ENCODE data around the gene FLNC. TPM values are rescaled to one million over a fixed set of nuclear protein-coding genes. Genes with fewer than 3 reads are reported as not detected.

FLNC gene
- total RNA-seq, 1 donor from 2014 or later: 839 TPM

DNA sequence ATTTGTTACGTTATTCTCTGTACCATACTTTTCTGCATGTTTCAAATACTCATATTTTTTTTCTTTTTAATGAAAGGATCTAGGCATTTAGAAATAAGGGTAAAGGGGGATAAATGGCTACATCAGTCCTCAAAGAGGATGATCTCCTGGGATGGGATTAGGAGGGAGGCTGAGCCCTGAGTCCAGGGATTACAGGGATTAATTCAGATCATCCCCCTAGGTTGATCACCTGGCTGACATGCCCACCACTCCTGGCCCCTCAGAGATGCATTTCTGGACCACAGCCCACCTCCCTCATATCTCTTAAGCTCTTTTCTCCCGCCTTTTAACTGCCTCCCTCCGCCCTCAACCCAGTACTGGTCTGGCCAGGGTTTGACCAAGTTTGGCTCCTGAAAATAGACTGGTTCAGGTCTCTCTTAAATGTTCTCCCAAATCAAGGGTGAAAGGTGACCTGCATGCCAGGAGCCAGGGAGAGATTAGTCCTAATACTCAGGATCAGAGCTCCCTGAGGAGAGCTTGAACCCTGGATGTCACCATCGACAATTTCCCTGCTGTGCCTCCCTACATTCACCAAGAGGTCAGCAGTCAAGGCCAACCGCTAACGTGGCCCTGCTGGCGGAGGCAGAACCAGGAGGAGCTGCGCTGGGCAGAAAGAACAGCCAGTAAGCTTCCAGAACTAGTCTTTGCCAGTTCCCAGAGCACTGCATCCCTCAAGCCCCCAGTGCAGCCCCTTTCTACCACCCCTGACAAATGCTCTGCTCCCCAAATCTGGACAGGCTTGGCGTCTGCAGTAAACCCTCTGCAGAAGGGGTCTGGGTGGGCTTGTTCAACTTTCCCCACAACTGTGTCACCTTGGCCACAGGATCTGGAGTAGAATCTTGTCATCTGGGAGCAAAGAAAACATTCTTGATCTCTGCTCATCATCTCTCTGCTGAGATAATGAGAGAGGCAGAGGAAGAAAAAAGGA is 41.5 kb upstream of the FLNC start:
- Histone ChIP-seq H3K9me3 (replicated peaks) (no peaks in the 10 kb centered on the region), H3K4me1 (peaks cover 34% of the 10 kb centered on the region), H3K27me3 (ENCODE audit: low read depth) (no peaks in the 10 kb centered on the region), H3K27ac (replicated peaks) (no peak overlapping the region), H3K4me3 (no peak overlapping the region), H3K36me3 (no peaks in the 10 kb centered on the region)
- intact Hi-C loops (cut with micrococcal nuclease): no loop called here
- no peak for DNase-seq
- TF ChIP-seq CTCF (IDR thresholded peaks at IDR 0.05; ENCODE audit: borderline replicate concordance): no peak

- TF ChIP-seq CTCF (IDR thresholded peaks at IDR 0.05; ENCODE audit: borderline replicate concordance): no peak
Measured at GRCh38 chr7:128790315-128791041, 39.7 kb upstream of the FLNC start.

GRCh38 chr7:128791121-128791971 is 38.9 kb upstream of the FLNC start, which contains the start of gene CCDC136:
Gene CCDC136 (plus strand): TSS chr7:128791968. CDS start chr7:128792412, 444 bp downstream.
- no peak for TF ChIP-seq CTCF (IDR thresholded peaks at IDR 0.05; ENCODE audit: borderline replicate concordance)
- Histone ChIP-seq H3K9me3 (replicated peaks) (no peaks in the 10 kb centered on the region), H3K4me1 (peaks cover 34% of the 10 kb centered on the region), H3K27ac (replicated peaks) (peak within 1 kb of the TSS; percentile 38), H3K36me3 (no peaks in the 10 kb centered on the region), H3K27me3 (ENCODE audit: low read depth) (no peaks in the 10 kb centered on the region), H3K4me3 (peak within 1 kb of the TSS; percentile 82)
- DNase-seq: peak; percentile 79
- intact Hi-C loops (cut with micrococcal nuclease): no loop called here

More at GRCh38 chr7:128790315-128791041, 39.7 kb upstream of the FLNC start:
- Histone ChIP-seq H3K27ac (replicated peaks) (peak overlapping the region; percentile 38), H3K27me3 (ENCODE audit: low read depth) (no peaks in the 10 kb centered on the region), H3K9me3 (replicated peaks) (no peaks in the 10 kb centered on the region), H3K36me3 (no peaks in the 10 kb centered on the region), H3K4me1 (peaks cover 34% of the 10 kb centered on the region), H3K4me3 (peak overlapping the region; percentile 82)
- DNase-seq: no peak
- intact Hi-C loops (cut with micrococcal nuclease): no loop called here

- no peak overlapping the region for H3K27ac ChIP-seq (replicated peaks)
Measured at GRCh38 chr7:128791972-128792327, 38.3 kb upstream of the FLNC start.

More at GRCh38 chr7:128791972-128792327, 38.3 kb upstream of the FLNC start:
- Histone ChIP-seq H3K36me3 (no peaks in the 10 kb centered on the region), H3K4me3 (peak overlapping the region; percentile 82), H3K27me3 (ENCODE audit: low read depth) (no peaks in the 10 kb centered on the region), H3K4me1 (peaks cover 34% of the 10 kb centered on the region), H3K9me3 (replicated peaks) (no peaks in the 10 kb centered on the region)
- no peak for TF ChIP-seq CTCF (IDR thresholded peaks at IDR 0.05; ENCODE audit: borderline replicate concordance)
- intact Hi-C loops (cut with micrococcal nuclease): no loop called here
- DNase-seq: no peak
